Activated naive CD8-positive, alpha-beta T cell treated with anti-CD3 and anti-CD28 coated beads, Interleukin-2, amount 50 U/mL, for 24 hours (primary cell): Measurements from ENCODE around the gene DUSP1.

Source experiments
- ATAC-seq: fragments of 150-1000 bp; cut with Tn5 transposase; one replicate; pipeline ENCODE4 v1.10.0; 2021
- DNase-seq: peaks from one replicate; pipeline ENCODE4 v3.0.0; 2021
- H3K27ac Mint-ChIP-seq: one replicate; pipeline ENCODE4 v1.8.0; 2021; ENCODE audit warnings: mild to moderate bottlenecking, mixed read lengths
- H3K27me3 Mint-ChIP-seq: one replicate; pipeline ENCODE4 v1.8.0; 2021; ENCODE audit warnings: mixed read lengths
- H3K36me3 Mint-ChIP-seq: one replicate; pipeline ENCODE4 v1.8.0; 2021; ENCODE audit warnings: low read depth, mixed read lengths
- H3K4me1 Mint-ChIP-seq: one replicate; pipeline ENCODE4 v1.8.0; 2021; ENCODE audit warnings: mixed read lengths
- H3K4me3 Mint-ChIP-seq: one replicate; pipeline ENCODE4 v1.8.0; 2021; ENCODE audit warnings: mild to moderate bottlenecking, moderate library complexity, mixed read lengths
- H3K9me3 Mint-ChIP-seq: one replicate; pipeline ENCODE4 v1.8.0; 2021; ENCODE audit warnings: mixed read lengths

DUSP1 gene

GRCh38 chr5:172765766-172766286, 5.2 kb downstream of the DUSP1 start:
- peak overlapping the region; percentile 90 for H3K27ac Mint-ChIP-seq
- H3K27me3 Mint-ChIP-seq = no peaks in the 10 kb centered on the region
- H3K4me1 Mint-ChIP-seq = peaks cover 47% of the 10 kb centered on the region
- no peak for DNase-seq
- no peaks in the 10 kb centered on the region for H3K9me3 Mint-ChIP-seq
- H3K36me3 Mint-ChIP-seq = peaks cover 27% of the 10 kb centered on the region
- ATAC-seq = no peak
- H3K4me3 Mint-ChIP-seq = peak overlapping the region; percentile 75

DNA sequence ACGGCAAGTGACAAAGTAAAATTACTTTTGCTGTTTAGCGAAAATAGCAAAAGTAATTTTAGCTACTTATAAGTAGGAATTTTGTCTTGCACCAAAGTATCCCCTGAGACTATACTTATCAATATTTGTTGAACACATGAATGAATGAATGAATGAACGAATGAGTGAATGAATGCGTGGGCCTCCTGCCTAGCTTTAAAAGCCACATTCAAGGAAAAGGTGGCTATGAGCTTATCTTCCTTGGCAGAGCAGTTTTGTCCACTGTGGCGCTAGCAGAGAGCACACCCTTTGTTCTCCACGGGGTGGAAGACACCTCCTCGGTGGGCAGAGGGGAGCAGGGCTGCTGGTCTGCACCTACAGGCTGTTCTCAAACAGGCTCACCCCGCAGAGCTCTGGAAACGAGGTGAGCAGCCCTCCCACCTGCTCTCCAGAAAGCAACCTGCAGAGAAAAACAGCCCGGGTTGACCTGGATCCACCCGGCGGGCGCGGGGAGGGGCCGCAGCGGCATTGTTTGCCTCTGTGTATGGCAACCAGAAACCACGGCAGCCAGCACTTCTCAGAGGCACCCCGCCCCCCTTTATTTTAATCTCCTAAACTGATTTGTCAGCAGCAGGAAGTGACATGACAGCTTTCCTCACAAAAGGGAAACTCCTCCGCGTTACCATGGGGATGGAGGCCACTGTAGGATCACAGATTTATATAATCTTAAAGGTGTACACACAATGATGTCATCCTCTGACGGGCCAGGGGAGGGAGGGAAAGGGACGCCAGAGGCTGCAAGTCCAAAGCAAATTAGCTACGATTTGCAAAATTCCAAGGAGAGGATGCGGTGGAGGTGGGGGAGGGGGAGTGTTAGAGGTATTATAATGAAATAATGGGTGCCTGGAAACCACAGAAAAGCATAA, 5.9 kb downstream of the DUSP1 start:
- H3K27me3 Mint-ChIP-seq = no peaks in the 10 kb centered on the region
- H3K36me3 Mint-ChIP-seq = peaks cover 26% of the 10 kb centered on the region
- ATAC-seq = peak; percentile 90
- no peaks in the 10 kb centered on the region for H3K9me3 Mint-ChIP-seq
- H3K4me3 Mint-ChIP-seq = peak overlapping the region; percentile 75
- H3K4me1 Mint-ChIP-seq = peaks cover 46% of the 10 kb centered on the region
- peak; percentile 87 for DNase-seq
- peak overlapping the region; percentile 90 for H3K27ac Mint-ChIP-seq

- DNase-seq = no peak
- peaks cover 7% of the 10 kb centered on the region for H3K36me3 Mint-ChIP-seq
- H3K27ac Mint-ChIP-seq = no peak overlapping the region
- H3K27me3 Mint-ChIP-seq = no peaks in the 10 kb centered on the region
- no peak for ATAC-seq
- peaks cover 30% of the 10 kb centered on the region for H3K4me1 Mint-ChIP-seq
- H3K4me3 Mint-ChIP-seq = no peak overlapping the region
- H3K9me3 Mint-ChIP-seq = no peaks in the 10 kb centered on the region
Observed at GRCh38 chr5:172763120-172763464, 7.9 kb downstream of the DUSP1 start.

DNA sequence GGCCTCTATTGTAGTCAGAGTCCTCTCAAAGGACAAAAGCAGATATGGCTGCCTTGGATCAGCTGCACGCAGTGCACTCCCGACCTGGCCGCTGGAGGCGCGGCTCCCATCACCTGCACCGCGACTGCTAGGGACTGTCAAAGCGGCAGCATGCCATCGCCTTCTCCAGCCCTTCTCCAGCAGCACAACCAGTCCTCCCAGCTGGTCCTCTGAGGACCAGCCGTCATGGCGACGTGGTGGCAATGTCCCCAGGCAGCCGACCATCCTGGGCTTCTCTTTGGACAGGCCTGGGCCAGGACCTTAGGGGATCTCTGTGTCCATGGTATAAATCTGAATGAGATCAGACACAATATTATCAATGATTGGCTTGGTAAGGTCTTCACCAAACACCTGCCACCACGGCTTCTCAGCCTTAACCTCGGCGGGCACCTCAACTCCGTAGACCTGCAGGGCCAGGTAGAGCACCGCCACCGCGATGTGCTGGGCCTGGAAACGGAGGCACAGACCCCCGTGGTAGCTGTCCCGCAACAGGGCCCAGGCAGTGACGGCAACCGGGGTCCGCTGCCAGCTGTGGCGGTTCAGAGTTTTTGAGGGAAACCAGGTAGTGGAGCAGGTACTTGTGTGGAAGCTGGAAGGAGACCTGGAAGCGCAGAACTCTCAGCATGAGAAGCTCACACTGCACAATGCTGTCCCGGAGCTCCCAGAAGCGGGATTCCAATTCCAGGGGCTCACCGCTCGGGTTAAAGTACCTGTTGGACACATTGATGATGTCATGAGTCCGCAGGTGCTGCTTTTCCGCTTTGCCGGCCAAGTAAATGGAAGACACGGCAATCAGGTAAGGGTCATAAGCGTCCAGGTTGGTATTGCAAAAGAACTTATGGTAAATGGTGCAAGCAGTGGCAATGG, 8.5 kb downstream of the DUSP1 start:
- Mint-ChIP-seq H3K27ac (no peak overlapping the region), H3K4me1 (peaks cover 30% of the 10 kb centered on the region), H3K9me3 (no peaks in the 10 kb centered on the region), H3K4me3 (no peak overlapping the region), H3K27me3 (no peaks in the 10 kb centered on the region), H3K36me3 (peaks cover 1% of the 10 kb centered on the region)
- ATAC-seq = no peak
- no peak for DNase-seq

DNA sequence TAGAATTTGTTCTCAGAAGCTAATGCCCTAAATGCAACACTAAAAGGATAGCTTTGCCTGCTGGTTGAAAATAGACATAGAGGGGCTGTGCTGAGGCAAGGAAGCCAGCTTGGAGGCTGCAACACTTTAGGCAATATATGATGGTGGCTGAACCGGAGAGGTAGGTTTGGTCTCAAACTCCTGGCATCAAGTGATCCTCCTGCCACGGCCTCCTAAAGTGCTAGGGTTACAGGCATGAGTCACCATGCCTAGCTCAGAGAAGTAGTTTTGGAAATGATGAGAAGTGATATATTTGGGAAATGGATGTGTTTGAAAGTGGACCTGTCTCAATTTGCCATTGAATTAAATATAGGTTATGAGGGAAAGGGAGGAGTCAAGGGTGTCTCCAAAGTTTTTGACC, 10.0 kb downstream of the DUSP1 start:
- no peak overlapping the region for H3K27ac Mint-ChIP-seq
- H3K36me3 Mint-ChIP-seq = no peaks in the 10 kb centered on the region
- H3K4me3 Mint-ChIP-seq = no peak overlapping the region
- ATAC-seq (no peak), DNase-seq (no peak)
- peaks cover 21% of the 10 kb centered on the region for H3K4me1 Mint-ChIP-seq
- no peaks in the 10 kb centered on the region for H3K9me3 Mint-ChIP-seq
- H3K27me3 Mint-ChIP-seq = no peaks in the 10 kb centered on the region

- ATAC-seq (no peak), DNase-seq (no peak)
- H3K27me3 Mint-ChIP-seq = no peaks in the 10 kb centered on the region
- H3K27ac Mint-ChIP-seq = no peak overlapping the region
- no peaks in the 10 kb centered on the region for H3K9me3 Mint-ChIP-seq
- no peak overlapping the region for H3K4me3 Mint-ChIP-seq
- peaks cover 12% of the 10 kb centered on the region for H3K4me1 Mint-ChIP-seq
- no peaks in the 10 kb centered on the region for H3K36me3 Mint-ChIP-seq
Observed at GRCh38 chr5:172760136-172760535, 10.9 kb downstream of the DUSP1 start.

DNA sequence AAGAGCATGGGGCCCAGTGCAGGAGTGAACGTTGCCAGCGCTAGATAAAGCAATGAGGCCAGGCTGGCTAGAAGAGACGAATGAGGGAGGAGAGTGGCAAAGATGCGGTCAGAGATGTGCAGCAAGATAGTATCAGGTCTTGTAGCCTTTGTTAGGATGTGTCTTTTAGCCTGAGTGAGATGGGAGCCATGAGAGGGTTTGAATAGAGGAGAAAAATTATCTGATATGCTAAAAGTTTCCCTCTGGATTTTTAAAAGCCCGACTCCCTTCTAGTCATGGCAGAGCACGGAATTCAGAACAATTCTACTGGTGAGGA, 12.2 kb downstream of the DUSP1 start:
- Mint-ChIP-seq H3K27ac (no peak overlapping the region), H3K36me3 (no peaks in the 10 kb centered on the region), H3K27me3 (no peaks in the 10 kb centered on the region), H3K4me3 (no peak overlapping the region), H3K9me3 (no peaks in the 10 kb centered on the region), H3K4me1 (peaks cover 6% of the 10 kb centered on the region)
- DNase-seq (no peak), ATAC-seq (no peak)

GRCh38 chr5:172758077-172758833, 12.7 kb downstream of the DUSP1 start:
- H3K27ac Mint-ChIP-seq = no peak overlapping the region
- DNase-seq (no peak), ATAC-seq (no peak)
- no peaks in the 10 kb centered on the region for H3K36me3 Mint-ChIP-seq
- peaks cover 6% of the 10 kb centered on the region for H3K4me1 Mint-ChIP-seq
- no peak overlapping the region for H3K4me3 Mint-ChIP-seq
- H3K9me3 Mint-ChIP-seq = no peaks in the 10 kb centered on the region
- no peaks in the 10 kb centered on the region for H3K27me3 Mint-ChIP-seq

DNA sequence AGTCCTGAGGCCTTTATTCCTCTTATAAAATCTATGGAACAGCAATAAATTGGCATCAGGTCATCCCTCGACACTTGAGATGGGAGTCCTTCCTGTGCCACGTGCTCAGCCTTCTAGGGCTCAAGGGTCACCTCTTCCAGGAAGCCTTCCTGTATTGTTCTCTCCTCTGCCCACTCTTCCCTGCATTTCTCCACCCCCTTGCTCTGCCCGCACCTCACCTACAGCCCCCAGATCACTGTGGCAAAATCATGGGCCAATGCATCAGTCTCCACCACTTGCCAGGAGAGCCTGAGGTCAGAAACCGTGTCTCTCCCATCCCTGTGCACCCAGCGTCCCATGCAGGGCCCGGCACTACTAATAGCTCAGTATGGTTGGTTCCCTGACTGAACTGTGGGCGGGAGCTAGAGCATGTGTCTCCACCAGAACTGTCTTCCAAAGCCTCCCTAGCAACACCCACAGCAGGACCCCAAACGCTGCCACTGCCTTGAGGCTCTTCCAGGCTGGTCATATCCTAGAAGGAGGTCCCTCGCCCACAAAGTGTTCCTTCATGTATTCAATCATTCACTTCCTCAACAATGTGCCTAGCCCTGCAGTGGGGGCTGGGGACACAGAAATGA, 13.5 kb downstream of the DUSP1 start:
- Mint-ChIP-seq H3K36me3 (no peaks in the 10 kb centered on the region), H3K27me3 (no peaks in the 10 kb centered on the region), H3K4me1 (peaks cover 6% of the 10 kb centered on the region), H3K27ac (no peak overlapping the region), H3K9me3 (no peaks in the 10 kb centered on the region), H3K4me3 (no peak overlapping the region)
- DNase-seq (no peak), ATAC-seq (no peak)

DNA sequence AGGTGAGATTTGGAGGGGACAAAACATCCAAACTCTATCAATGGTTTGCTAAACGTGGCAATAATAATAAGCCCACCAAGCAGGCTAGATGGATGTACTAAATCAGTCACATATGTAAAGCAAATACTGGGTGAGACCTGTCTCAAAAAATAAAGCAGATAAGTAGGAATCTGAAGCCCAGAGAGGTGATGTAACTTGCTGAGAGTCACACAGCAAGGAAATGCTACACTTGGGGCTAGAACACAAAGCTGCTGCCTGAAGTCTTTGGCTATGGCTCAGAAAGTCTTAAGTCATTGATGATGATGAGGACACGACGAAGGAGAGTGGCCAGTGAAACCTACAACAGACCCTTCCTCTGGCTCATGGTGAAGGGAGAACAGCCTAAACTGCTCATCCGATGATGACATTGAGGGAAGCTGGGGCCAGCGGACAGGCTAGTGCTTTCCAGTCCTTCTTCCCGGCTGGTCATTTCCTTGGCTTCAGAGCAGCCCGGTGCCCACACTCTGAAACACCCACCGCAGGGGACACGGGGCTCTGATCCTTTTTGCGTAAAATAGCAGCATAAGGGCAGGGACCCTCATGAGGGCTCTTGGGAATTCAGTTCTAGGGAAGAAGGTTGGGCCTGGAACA, 14.1 kb downstream of the DUSP1 start:
- no peaks in the 10 kb centered on the region for H3K27me3 Mint-ChIP-seq
- ATAC-seq = no peak
- no peak for DNase-seq
- H3K36me3 Mint-ChIP-seq = no peaks in the 10 kb centered on the region
- peaks cover 6% of the 10 kb centered on the region for H3K4me1 Mint-ChIP-seq
- H3K4me3 Mint-ChIP-seq = no peak overlapping the region
- H3K27ac Mint-ChIP-seq = no peak overlapping the region
- H3K9me3 Mint-ChIP-seq = no peaks in the 10 kb centered on the region

- H3K4me1 Mint-ChIP-seq = peaks cover 8% of the 10 kb centered on the region
- no peaks in the 10 kb centered on the region for H3K27me3 Mint-ChIP-seq
- H3K4me3 Mint-ChIP-seq = no peak overlapping the region
- H3K27ac Mint-ChIP-seq = no peak overlapping the region
- H3K9me3 Mint-ChIP-seq = no peaks in the 10 kb centered on the region
- ATAC-seq = no peak
- DNase-seq = no peak
- no peaks in the 10 kb centered on the region for H3K36me3 Mint-ChIP-seq
Observed at GRCh38 chr5:172754596-172755356, 16.2 kb downstream of the DUSP1 start.

DNA sequence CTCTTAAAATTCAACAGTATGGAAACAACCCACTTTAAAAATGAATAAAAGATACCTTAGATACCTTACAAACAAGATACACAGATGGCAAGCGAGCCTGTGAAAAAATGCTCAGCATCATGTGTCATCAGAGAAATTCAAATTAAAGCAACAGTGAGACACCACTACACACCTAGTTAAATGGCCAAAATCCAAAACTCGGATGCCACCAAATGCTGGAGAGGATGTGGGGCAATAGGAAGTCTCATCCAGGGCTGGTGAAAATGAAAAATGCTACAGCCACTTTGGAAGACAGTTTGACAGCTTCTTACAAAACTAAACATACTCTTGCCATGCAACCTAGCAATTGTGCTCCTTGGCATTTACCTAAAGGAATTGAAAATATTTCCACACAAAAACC, 17.9 kb downstream of the DUSP1 start:
- no peaks in the 10 kb centered on the region for H3K9me3 Mint-ChIP-seq

GRCh38 chr5:172751761-172752510, 19.1 kb downstream of the DUSP1 start:
- Mint-ChIP-seq H3K36me3 (no peaks in the 10 kb centered on the region), H3K9me3 (peaks cover 8% of the 10 kb centered on the region), H3K27ac (no peak overlapping the region), H3K4me3 (no peak overlapping the region), H3K27me3 (no peaks in the 10 kb centered on the region), H3K4me1 (peaks cover 2% of the 10 kb centered on the region)
- DNase-seq (no peak), ATAC-seq (no peak)

More for the DNA sequence above, 17.9 kb downstream of the DUSP1 start:
- ATAC-seq (no peak), DNase-seq (no peak)
- H3K27ac Mint-ChIP-seq = no peak overlapping the region
- no peak overlapping the region for H3K4me3 Mint-ChIP-seq
- H3K36me3 Mint-ChIP-seq = no peaks in the 10 kb centered on the region
- H3K4me1 Mint-ChIP-seq = peaks cover 7% of the 10 kb centered on the region
- H3K27me3 Mint-ChIP-seq = no peaks in the 10 kb centered on the region
